ENCODE data around the gene INPP5E. TPM values are rescaled to one million over a fixed set of nuclear protein-coding genes. Genes with fewer than 3 reads are reported as not detected.

Gene INPP5E
- total RNA-seq, 2 donors from 2014 or later, result 6.4 to 9.1 TPM

GRCh38 chr9:136424750-136425362, 14.8 kb downstream of the INPP5E start:
- Histone ChIP-seq H3K27ac (no peak overlapping the region), H3K27me3 (no peaks in the 10 kb centered on the region), H3K4me1 (no peaks in the 10 kb centered on the region), H3K36me3 (peaks cover 63% of the 10 kb centered on the region), H3K9me3 (no peaks in the 10 kb centered on the region), H3K4me3 (no peak overlapping the region)
- no peak for TF ChIP-seq CTCF (IDR thresholded peaks at IDR 0.05)
- DNase-seq (ENCODE audit: low spot score), result no peak

GRCh38 chr9:136423432-136424146, 16.1 kb downstream of the INPP5E start:
- Histone ChIP-seq H3K27ac (no peak overlapping the region), H3K9me3 (no peaks in the 10 kb centered on the region), H3K36me3 (peaks cover 64% of the 10 kb centered on the region), H3K4me3 (no peak overlapping the region), H3K27me3 (no peaks in the 10 kb centered on the region), H3K4me1 (no peaks in the 10 kb centered on the region)
- no peak for DNase-seq (ENCODE audit: low spot score)
- no peak for TF ChIP-seq CTCF (IDR thresholded peaks at IDR 0.05)

DNA sequence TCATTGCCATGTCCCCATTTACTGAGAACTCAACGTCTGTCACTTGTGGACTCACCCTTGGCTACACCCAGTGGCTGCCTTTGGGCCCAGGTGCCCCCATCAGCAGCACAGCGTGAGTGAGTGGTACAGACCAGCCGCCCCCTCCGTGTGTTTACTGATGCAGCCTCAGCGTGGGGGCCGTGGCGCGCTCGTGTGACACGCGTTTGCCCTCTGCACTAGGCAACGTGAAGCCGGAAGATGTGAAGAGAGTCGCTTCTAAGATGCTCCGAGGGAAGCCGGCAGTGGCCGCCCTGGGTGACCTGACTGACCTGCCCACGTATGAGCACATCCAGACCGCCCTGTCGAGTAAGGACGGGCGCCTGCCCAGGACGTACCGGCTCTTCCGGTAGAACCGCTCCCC, 16.8 kb downstream of the INPP5E start:
- Histone ChIP-seq H3K9me3 (no peaks in the 10 kb centered on the region), H3K27me3 (no peaks in the 10 kb centered on the region), H3K4me1 (no peaks in the 10 kb centered on the region), H3K4me3 (no peak overlapping the region), H3K27ac (no peak overlapping the region), H3K36me3 (peaks cover 69% of the 10 kb centered on the region)
- TF ChIP-seq CTCF (IDR thresholded peaks at IDR 0.05), result no peak
- DNase-seq (ENCODE audit: low spot score), result no peak

GRCh38 chr9:136421791-136422190, 17.9 kb downstream of the INPP5E start:
- Histone ChIP-seq H3K27ac (no peak overlapping the region), H3K27me3 (no peaks in the 10 kb centered on the region)

DNA sequence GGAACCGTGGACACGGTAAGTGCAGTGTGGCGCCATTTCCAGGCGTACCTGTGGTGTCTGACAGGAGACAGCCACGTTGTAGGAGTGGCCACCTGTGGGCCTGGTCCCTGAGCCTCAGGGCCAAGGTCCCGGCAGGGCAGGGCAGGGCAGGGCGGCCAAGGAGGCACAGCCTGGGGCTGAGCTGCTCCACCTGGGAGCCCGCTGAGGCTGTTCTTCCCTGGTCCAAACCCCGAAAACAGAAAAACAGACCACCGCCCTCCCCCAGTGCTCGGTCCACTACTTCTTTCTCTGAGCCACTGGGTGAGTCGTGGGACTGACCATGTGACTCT, 20.6 kb downstream of the INPP5E start:
- no peaks in the 10 kb centered on the region for H3K9me3 ChIP-seq
- no peaks in the 10 kb centered on the region for H3K4me1 ChIP-seq
- no peak overlapping the region for H3K4me3 ChIP-seq
- no peak for DNase-seq (ENCODE audit: low spot score)
- no peak overlapping the region for H3K27ac ChIP-seq
- no peaks in the 10 kb centered on the region for H3K27me3 ChIP-seq
- no peak for TF ChIP-seq CTCF (IDR thresholded peaks at IDR 0.05)
- H3K36me3 ChIP-seq, result peaks cover 96% of the 10 kb centered on the region

More at GRCh38 chr9:136421791-136422190, 17.9 kb downstream of the INPP5E start:
- peaks cover 80% of the 10 kb centered on the region for H3K36me3 ChIP-seq
- DNase-seq (ENCODE audit: low spot score), result no peak
- no peaks in the 10 kb centered on the region for H3K9me3 ChIP-seq
- no peak overlapping the region for H3K4me3 ChIP-seq
- TF ChIP-seq CTCF (IDR thresholded peaks at IDR 0.05), result no peak
- H3K4me1 ChIP-seq, result no peaks in the 10 kb centered on the region
